MCF 10A (cell line): Measurements from ENCODE around the gene GRM5. TPM values are rescaled to one million over a fixed set of nuclear protein-coding genes. Genes with fewer than 3 reads are reported as not detected.

Source experiments
- BruUV-seq: library from RNA; stranded (reverse); fragments of 400-500 nt; replicated peaks from 2 replicates; lab custom pipeline; 2021; lab: Mats Ljungman, UMichigan
- CTCF ChIA-PET: fragments of 300-600 bp; sonication (Branson Sonifier 250); formaldehyde crosslinking; extraction: SDS; loops from one replicate; lab custom pipeline; 2021; ENCODE audit warnings: antibody characterized with exemption, inconsistent platforms; lab: Yijun Ruan, JAX
- POLR2A ChIA-PET: fragments of 300-600, 350-650 bp; sonication (Branson Sonifier 250); formaldehyde crosslinking; extraction: SDS; loops from one replicate; lab custom pipeline; 2020; ENCODE audit warnings: antibody characterized with exemption, inconsistent platforms; lab: Yijun Ruan, JAX
- DNase-seq: peaks from one replicate; pipeline ENCODE4 v3.0.0-alpha.2; 2018; ENCODE audit not compliant: unreplicated experiment
- H3K27ac Mint-ChIP-seq: one replicate; pipeline ENCODE4 v1.8.0; 2022; ENCODE audit warnings: mild to moderate bottlenecking, low read depth, mixed read lengths; ENCODE audit not compliant: unreplicated experiment
- H3K27me3 Mint-ChIP-seq: one replicate; pipeline ENCODE4 v1.8.0; 2022; ENCODE audit warnings: mixed read lengths; ENCODE audit not compliant: insufficient read depth, unreplicated experiment
- H3K36me3 Mint-ChIP-seq: one replicate; pipeline ENCODE4 v1.8.0; 2022; ENCODE audit warnings: mild to moderate bottlenecking, moderate library complexity, mixed read lengths; ENCODE audit not compliant: insufficient read depth, unreplicated experiment
- H3K4me1 Mint-ChIP-seq: one replicate; pipeline ENCODE4 v1.8.0; 2022; ENCODE audit warnings: mixed read lengths; ENCODE audit not compliant: insufficient read depth, unreplicated experiment
- H3K4me3 Mint-ChIP-seq: one replicate; pipeline ENCODE4 v1.8.0; 2022; ENCODE audit warnings: mild to moderate bottlenecking, moderate library complexity, mixed read lengths; ENCODE audit not compliant: unreplicated experiment
- H3K9me3 Mint-ChIP-seq: one replicate; pipeline ENCODE4 v1.8.0; 2022; ENCODE audit warnings: mixed read lengths; ENCODE audit not compliant: unreplicated experiment
- intact Hi-C: fragments of 100-400 bp; cut with micrococcal nuclease; formaldehyde crosslinking; loops from 2 replicates; pipeline ENCODE4 v1.14.1; 2022
- total RNA-seq: library from RNA; stranded (reverse); gene quantifications from 2 replicates; pipeline ENCODE4 v1.2.3, GENCODE V29; 2022
- TF ChIP-seq, protein P1 (sequence below): fragments of 200-600 bp; IDR thresholded peaks from one replicate; pipeline ENCODE4 v1.8.0; 2022; ENCODE audit warnings: antibody characterized with exemption, mild to moderate bottlenecking; ENCODE audit not compliant: unreplicated experiment

Gene GRM5
- total RNA-seq, 1 experiment from 2014 or later: not detected

DNA sequence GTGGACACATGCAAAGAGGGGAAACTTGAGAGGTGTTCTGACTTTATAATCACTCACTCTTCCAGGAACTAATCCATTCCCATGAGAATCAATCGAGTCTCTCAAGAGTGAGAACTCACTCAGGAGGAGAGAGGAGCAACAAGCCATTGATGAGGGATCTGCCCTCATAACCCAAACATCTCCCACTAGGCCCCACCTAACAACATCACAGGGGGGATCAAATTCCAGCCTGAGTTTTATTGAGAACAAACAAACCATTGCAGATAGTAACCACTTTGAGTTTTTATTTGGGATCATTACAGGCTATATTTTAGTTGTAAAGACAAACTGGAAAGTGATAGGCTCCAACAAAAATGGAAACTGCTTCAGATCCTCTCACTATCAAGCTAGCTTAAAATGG, 399.4 kb downstream of the GRM5 start:
- Mint-ChIP-seq H3K36me3 (no peaks in the 10 kb centered on the region), H3K27ac (no peak overlapping the region), H3K27me3 (no peaks in the 10 kb centered on the region), H3K4me3 (no peak overlapping the region), H3K9me3 (no peaks in the 10 kb centered on the region), H3K4me1 (no peaks in the 10 kb centered on the region)
- DNase-seq: no peak
- BruUV-seq: no TSS peak
- ChIA-PET CTCF (interaction anchor here (0.6 kb wide), 1 partner anchor 9 kb away, joined by 3 read pairs; no protein-coding TSS in a partner anchor), POLR2A (interaction anchor here (0.8 kb wide), 1 partner anchor 76 kb away, joined by 3 read pairs; no protein-coding TSS in a partner anchor)
- TF ChIP-seq, protein P1, sequence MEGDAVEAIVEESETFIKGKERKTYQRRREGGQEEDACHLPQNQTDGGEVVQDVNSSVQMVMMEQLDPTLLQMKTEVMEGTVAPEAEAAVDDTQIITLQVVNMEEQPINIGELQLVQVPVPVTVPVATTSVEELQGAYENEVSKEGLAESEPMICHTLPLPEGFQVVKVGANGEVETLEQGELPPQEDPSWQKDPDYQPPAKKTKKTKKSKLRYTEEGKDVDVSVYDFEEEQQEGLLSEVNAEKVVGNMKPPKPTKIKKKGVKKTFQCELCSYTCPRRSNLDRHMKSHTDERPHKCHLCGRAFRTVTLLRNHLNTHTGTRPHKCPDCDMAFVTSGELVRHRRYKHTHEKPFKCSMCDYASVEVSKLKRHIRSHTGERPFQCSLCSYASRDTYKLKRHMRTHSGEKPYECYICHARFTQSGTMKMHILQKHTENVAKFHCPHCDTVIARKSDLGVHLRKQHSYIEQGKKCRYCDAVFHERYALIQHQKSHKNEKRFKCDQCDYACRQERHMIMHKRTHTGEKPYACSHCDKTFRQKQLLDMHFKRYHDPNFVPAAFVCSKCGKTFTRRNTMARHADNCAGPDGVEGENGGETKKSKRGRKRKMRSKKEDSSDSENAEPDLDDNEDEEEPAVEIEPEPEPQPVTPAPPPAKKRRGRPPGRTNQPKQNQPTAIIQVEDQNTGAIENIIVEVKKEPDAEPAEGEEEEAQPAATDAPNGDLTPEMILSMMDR: no peak
- intact Hi-C loops: no loop called here

DNA sequence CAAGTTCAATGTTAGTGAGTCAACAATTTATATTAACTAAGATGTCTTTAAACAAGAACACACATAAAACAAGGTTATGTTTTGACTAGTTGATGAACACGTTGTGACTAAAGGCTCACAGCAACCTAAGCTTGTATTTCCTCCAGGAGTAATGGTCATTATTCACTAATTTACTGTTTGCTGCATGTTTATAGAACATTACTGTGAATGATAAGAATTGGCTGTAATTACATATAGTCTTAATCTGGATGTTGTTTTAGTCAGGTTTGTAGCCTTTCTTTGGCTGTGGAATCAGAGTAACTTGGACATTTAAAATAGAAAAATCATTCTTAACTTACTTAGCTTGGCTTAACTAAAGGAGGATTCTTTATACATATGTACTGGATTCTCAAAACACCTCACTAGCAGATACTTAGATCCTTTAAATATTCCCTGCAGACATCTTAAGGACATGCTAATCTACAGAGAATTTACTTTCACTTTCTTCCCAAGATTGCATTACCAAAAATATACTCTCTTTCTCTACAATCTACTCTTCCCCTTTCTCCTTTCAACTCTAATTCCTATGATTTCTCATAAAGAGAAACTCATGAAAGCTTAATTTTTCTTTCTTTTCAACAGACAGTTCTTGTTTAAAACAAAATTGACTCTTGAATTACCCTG, 408.6 kb downstream of the GRM5 start:
- BruUV-seq: no TSS peak
- Mint-ChIP-seq H3K27me3 (peaks cover 32% of the 10 kb centered on the region), H3K27ac (no peak overlapping the region), H3K36me3 (no peaks in the 10 kb centered on the region), H3K9me3 (no peaks in the 10 kb centered on the region), H3K4me1 (peaks cover 6% of the 10 kb centered on the region), H3K4me3 (peak overlapping the region; percentile 2)
- ChIA-PET POLR2A (no interaction called here), CTCF (interaction anchor here (0.6 kb wide), 1 partner anchor 84 kb away, joined by 4 read pairs; no protein-coding TSS in a partner anchor)
- TF ChIP-seq, protein P1: no peak
- DNase-seq: no peak
- intact Hi-C loops: no loop called here

DNA sequence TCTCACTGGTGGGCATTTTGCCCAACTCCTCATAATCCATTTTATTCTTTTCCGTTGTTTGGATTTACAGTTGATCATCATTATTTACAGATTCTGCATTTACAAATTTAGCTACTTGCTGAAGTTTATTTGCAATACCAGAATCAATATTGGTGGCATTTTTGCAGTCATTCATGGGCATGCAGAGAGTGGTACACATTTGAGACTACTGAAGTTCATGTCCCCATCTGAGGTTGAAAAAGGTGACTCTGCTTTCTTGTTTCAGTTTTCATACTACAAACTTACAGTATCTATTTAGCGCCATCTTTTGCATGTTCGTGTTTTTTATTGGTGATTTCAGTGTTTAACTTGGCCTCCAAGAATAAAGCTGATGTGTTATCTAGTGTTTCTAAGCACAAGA, 409.5 kb downstream of the GRM5 start:
- DNase-seq: no peak
- intact Hi-C loops: no loop called here
- peaks cover 6% of the 10 kb centered on the region for H3K4me1 Mint-ChIP-seq
- no TSS peak for BruUV-seq
- H3K4me3 Mint-ChIP-seq: no peak overlapping the region
- no peaks in the 10 kb centered on the region for H3K36me3 Mint-ChIP-seq
- peaks cover 32% of the 10 kb centered on the region for H3K27me3 Mint-ChIP-seq
- ChIA-PET CTCF (no interaction called here), POLR2A (interaction anchor here (0.7 kb wide), 1 partner anchor 80 kb away, joined by 3 read pairs; no protein-coding TSS in a partner anchor)
- TF ChIP-seq, protein P1: no peak
- H3K27ac Mint-ChIP-seq: no peak overlapping the region
- H3K9me3 Mint-ChIP-seq: no peaks in the 10 kb centered on the region

DNA sequence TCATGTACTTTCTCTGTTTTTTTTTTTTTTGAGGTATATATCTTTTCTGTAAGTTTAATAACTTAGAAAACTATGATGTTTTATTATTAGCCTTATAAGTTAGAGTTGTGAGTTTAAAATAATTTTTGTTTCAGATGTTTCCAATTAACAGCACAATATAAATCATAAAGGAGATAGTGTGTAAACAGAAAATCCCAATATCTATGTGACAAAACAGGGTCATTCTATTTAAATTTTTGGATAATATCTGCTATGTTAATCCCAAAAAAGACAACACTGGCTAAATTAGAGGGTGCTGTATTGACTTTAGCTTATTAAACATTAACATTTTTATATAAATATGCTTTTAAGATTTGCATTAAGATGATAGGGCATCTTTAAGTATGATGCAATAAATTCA, 410.1 kb downstream of the GRM5 start:
- intact Hi-C loops: no loop called here
- CTCF ChIA-PET: no interaction called here
- peaks cover 32% of the 10 kb centered on the region for H3K27me3 Mint-ChIP-seq
- H3K27ac Mint-ChIP-seq: no peak overlapping the region
- no peaks in the 10 kb centered on the region for H3K9me3 Mint-ChIP-seq
- BruUV-seq: no TSS peak
- POLR2A ChIA-PET: no interaction called here
- peaks cover 6% of the 10 kb centered on the region for H3K4me1 Mint-ChIP-seq
- H3K4me3 Mint-ChIP-seq: no peak overlapping the region
- DNase-seq: no peak
- TF ChIP-seq, protein P1: no peak
- no peaks in the 10 kb centered on the region for H3K36me3 Mint-ChIP-seq
